Superior temporal gyrus (tissue), 1 donor: ENCODE data around the gene HIVEP2.

Experiments used
- DNase-seq: peaks from one replicate; pipeline ENCODE4 v3.0.0-alpha.2; 2016; ENCODE audit errors: extremely low spot score

Gene HIVEP2

DNA sequence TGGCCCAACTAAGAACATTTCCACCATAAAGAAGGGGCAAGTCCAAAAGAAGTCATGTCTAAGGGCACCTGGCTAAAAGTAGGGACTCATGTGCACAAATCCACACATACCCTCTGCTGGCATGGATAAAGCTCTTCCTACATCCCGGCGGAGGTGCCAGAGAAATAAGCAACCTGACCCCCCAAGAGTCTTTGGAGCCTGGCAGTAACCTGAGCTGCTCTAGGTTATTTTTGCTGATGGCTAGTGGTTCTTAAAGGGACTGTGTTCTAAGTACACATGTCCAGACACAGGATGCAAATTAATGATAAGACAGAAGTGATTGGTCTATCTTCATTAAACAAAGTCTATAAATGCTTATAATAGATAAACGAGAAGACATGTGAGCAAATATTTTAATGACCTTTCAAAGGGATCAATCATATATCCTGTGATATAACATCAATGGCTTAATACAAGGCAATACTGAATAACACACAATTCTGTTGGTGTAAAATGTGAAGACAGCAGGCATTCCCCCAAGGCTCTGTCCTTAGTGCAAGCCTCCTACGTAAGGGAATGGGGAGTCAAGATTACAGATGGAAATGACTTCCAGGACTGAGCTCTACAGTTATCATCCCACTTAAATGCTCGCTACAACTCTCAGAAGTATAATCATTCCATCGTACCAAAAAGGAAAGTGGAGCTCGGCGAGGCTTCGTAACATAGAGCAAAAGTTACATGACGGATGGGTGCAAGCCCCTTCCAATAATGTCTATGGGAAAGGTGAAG, 52.5 kb downstream of the HIVEP2 start:
- no peak for DNase-seq

GRCh38 chr6:142891454-142891853, 53.5 kb downstream of the HIVEP2 start:
- DNase-seq = no peak

DNA sequence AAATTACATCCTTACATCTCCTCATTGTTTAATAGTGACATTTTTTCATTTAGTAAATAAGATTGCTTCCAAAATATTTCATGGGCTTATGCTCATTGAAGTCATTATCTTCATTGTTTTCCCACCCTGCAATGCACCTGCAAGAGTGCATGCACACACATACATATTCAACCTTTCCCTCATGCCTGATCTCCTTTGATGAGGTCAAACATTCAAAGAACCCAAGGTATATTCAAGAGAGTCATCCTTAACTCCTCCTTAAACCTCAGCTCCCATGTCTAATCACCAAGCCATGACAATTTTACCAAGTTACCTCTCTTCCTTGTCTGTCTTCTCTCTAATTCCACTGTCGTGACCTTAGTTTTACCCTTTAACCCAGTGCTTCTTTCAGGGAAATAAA, 56.5 kb downstream of the HIVEP2 start:
- DNase-seq = no peak

DNA sequence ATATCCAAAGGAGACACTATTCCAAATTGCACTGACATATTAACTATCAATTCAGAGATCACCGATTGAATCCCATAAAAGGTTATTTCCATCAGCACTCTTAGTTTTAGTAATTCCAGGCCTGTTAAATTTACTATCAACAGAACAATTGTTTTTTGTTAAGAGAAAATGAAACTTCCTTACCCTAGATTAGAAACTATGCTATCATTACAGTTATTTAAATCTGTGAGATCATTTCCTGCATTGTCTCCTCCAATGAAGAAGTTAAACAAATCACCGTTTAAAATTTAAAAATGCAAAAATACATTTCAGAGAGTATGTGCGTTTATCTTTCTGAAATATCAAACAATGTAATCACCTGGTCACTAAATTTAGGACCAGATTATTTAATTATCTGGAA, 57.5 kb downstream of the HIVEP2 start:
- no peak for DNase-seq

- peak; percentile 83 for DNase-seq
Measured at GRCh38 chr6:142886431-142887170, 58.4 kb downstream of the HIVEP2 start.

DNA sequence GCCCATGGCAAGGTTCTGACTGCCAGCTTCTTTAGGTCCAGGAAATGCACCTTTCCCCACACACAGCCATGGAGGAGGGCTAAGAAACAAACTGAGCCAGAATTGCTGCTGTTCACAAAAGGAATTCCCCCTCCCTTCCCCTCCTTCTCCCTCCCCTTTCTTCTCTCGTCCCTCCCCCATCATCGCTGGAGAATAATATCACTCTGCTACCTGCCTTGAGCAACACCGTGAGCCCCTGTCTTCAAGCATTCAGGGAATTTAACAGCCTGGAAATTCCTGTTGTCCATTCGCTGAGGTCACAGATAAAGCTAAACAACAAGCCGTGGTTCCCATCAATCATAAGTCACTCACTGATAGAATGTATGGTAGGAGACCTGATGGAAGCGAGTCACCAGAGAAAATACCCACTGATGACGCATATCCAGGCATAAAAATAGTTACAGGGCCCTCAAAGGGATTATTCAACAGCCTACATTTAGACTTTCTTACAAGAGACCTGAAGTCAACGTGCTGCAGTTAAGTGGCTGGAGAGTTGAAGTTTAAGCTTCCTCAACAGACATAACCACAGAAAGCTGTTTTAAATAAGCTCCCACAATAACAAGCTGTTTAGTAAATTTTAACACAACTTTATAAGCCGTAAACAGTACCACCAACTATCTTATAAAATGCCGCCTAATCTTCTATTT, 59.7 kb downstream of the HIVEP2 start:
- DNase-seq = peak; percentile 75

DNA sequence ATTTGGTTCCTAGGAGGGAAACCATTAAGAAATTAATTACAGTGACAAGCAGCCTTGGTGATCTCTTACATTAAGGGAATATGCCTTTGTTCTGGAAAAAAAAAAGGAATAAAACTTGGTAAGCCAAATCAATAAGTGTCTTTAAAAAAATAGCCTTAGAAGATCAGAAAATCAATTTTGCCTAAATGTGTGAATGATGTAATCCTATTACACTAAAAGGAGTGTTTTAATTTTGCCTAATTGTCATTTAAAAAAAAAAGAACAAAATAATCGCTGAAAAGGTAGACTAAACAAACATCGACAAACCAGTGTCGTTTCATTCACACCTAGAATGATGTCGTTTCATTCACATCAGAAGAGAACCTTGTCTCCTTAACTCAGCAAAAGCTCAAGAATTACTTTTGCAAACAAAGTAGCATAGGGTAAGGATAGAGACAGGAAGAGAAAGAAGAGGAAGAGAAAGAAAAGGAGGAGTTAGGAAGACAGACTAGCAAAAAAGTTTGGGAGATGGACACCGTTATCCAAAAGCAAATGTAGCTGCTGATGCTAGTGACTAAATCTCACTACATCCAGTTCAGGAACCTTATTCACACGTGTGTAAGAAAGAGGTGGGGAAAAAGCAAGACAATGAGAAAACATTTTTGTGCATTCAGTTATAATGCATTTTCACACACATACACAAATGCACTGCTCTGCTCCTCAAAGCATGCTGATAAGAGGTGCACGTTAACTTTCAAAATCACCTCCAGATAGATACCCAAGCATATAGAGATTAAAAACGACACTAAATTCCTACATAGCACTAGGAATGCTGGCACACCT, 60.6 kb downstream of the HIVEP2 start:
- no peak for DNase-seq

DNA sequence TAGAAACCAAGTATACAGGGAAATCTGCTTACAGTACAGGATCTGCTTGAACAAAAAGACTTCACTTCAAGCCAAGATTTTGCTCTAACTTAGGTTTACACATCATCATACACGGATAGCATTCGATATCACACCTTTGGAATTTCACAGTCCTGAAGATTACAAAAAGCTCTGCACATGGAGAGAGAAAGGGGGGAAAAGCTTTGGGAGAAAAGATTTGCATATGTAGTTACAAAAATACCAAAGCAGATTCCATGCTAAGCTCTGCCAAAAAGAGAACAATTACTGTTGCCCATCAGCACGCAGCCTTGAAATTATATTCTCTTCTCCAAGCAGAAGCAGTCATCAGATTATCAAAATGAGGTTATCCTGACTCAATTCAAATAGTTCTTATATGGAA, 62.0 kb downstream of the HIVEP2 start:
- no peak for DNase-seq

DNA sequence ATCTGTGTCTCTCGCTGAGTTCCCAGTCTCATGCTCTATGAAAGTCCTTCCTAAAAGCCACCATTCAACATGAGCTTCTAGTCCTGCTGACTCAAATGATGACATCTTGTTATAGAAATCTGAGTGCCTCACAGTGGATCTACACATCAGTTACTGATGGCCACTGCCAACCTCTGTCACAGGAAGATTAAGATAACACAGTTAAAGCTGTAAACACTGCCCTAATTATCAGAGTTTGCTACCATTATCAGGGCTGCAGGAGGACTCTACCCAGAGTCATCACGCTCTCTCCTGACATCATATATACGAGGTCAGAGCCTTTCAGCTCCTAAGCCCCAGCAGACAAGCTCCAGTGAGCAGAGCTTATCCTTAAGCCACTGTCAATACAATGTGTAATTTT, 63.2 kb downstream of the HIVEP2 start:
- no peak for DNase-seq

GRCh38 chr6:142881290-142881689, 63.7 kb downstream of the HIVEP2 start:
- no peak for DNase-seq

GRCh38 chr6:142880201-142880600, 64.8 kb downstream of the HIVEP2 start:
- DNase-seq = no peak

- DNase-seq = no peak
Measured at GRCh38 chr6:142879527-142879926, 65.4 kb downstream of the HIVEP2 start.

DNA sequence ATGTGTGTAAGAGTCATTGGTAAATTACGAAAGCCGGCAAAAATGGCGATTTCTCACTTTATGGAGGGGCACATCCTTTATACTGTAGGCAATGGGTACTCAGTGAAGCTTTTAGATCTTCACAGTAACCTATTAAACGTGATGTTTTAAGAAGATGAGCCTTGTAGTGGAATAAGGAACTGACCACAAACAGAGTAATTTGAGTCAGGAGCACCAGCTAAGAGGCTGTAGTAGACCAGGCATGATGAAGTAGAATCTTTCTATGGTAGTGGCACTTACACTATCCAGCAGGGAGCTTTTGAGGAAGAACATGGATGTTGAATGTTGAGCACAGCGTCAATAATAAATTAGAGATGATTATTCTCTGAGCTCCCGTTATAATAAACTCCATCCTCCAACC, 65.9 kb downstream of the HIVEP2 start:
- no peak for DNase-seq

DNA sequence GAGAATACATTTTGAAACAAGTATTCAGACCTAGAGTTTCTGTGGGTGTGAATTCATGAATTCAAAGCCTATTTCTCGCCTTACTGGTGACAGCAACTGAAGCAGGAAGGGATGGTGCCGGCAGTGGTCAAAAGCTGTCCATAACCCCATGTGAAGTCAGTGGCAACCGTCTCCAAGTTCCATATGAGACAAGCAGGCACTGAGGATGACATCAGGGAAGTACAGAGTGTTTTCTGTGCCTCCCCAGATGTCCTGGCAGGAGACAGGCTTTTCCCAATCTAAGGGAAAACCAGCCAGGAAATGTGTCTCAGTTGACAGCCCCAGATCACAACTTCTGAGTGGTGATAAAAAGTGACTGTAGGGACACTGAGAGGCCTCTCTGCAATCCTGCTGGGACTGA, 66.6 kb downstream of the HIVEP2 start:
- DNase-seq = peak; percentile 79

DNA sequence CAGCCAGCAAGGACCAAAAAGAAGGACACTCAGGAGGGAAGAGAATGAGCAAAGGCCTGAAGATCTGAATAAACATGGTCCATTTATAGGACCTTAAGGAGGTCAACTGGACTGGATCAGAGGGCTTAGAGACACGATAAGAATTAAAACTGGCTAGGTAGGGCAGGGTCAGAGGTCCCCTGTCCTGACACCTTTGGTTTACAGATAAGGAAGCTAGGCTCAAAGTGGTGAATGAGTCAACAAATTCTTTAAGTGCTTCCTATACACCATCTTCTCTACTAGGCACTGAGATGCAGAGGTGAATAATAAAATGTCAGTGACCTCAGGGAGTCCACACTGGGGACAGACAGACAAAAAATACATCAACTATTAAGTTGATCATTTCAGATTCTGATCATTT, 70.3 kb downstream of the HIVEP2 start:
- DNase-seq = no peak

DNA sequence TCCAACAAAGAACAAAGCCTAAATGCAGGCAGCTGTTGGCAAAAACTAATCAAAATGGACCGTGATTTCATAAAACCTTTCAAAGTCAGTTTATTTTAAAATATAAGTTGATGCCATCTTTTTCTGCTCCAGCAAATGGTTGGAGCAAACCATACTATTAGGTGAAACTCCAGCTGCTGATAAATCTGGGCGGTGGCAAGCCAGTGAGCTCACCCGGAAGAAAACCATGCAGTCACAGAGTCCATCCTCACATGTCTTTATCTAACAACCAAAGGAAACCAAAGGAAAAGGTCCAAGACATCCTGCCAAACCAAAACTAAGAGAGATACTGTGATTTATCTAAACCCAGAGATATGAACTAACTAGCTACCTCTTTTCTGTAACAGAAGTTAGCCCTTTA, 72.6 kb downstream of the HIVEP2 start:
- DNase-seq = no peak

- DNase-seq = peak; percentile 72
Measured at GRCh38 chr6:142871910-142872331, 73.1 kb downstream of the HIVEP2 start.

- DNase-seq = no peak
Measured at GRCh38 chr6:142870787-142871415, 74.1 kb downstream of the HIVEP2 start.

- DNase-seq = no peak
Measured at GRCh38 chr6:142868917-142869316, 76.1 kb downstream of the HIVEP2 start.

DNA sequence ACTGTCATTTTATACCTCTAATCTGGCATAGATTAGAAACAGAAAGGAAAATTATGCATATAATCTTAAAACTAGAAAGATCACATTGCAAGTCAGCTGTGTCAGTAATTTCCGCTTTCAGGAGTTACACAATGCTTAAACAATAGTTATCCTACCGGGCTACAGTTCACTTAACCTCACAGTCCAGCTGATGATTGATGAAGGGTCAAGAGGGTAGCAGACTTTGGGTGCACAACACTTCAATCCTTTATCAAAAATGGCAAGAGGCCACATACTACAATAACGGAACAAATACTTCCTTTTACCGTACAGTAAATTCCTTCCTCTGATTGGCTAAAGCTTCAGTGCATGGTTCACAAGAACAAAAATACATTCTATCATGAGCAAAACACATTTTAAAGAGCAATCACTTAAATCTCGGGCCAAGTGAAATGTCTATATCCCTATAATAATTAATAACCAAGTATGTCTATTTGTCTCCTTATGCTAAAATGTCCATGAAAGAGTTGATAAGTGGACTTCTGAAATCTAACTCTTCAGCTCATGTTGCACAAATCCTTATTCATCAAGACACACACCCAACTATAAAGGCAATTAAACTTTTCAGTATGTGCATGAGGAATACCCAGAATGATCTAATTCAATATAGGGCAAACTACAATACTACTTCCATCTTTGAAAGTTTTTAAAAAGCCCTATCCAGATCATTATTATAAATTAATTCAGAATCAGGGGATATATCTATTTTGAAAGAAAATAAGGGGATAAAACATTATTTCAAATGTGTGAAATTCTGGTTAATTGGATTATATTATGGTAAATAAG, 76.8 kb downstream of the HIVEP2 start:
- no peak for DNase-seq
